H1 (cell line): Measurements from ENCODE around the gene RPS18.

Experiments
- ASH2L ChIP-seq: fragments of 200-600, 300-600 bp; sonication (generic); IDR thresholded peaks from one replicate; pipeline ENCODE4 v1.7.1; 2017; ENCODE audit warnings: low read length
- CEBPB ChIP-seq: IDR thresholded peaks from 2 replicates; pipeline ENCODE4 v1.6.1; 2012; ENCODE audit warnings: low read depth, low read length
- GABPA ChIP-seq: IDR thresholded peaks from 2 replicates; pipeline ENCODE4 v1.6.1; 2011; ENCODE audit warnings: mild to moderate bottlenecking, low read length, moderate library complexity, borderline replicate concordance; ENCODE audit not compliant: insufficient read depth
- JUND ChIP-seq: IDR thresholded peaks from 2 replicates; pipeline ENCODE4 v1.6.1; 2011; ENCODE audit warnings: mild to moderate bottlenecking, improper control_type of control experiment, low read length
- PHF8 ChIP-seq: fragments of 200-600 bp; sonication (generic); conservative IDR thresholded peaks from 2 replicates; pipeline ENCODE4 v1.7.1; 2012; ENCODE audit warnings: low read depth, mild to moderate bottlenecking, inconsistent platforms, low read length, moderate library complexity
- POLR2A ChIP-seq, 2 experiments: IDR thresholded peaks; 1 replicate in 1 of 2; 2 replicates in 1 of 2; pipeline ENCODE4 v1.6.1; 2011; ENCODE audit warnings: low read depth in 2 of 2, low read length in 2 of 2, mild to moderate bottlenecking in 2 of 2; ENCODE audit errors: control extremely low read depth in 1 of 2
- SIX5 ChIP-seq: IDR thresholded peaks from 2 replicates; pipeline ENCODE4 v1.6.1; 2011; ENCODE audit warnings: mild to moderate bottlenecking, low read depth, low read length
- SP1 ChIP-seq: IDR thresholded peaks from 2 replicates; pipeline ENCODE4 v1.6.1; 2011; ENCODE audit warnings: low read depth, low read length
- SUZ12 ChIP-seq: fragments of 200-600 bp; sonication (generic); IDR thresholded peaks from 2 replicates; pipeline ENCODE4 v1.6.1; 2012; ENCODE audit warnings: mild to moderate bottlenecking, inconsistent platforms, low read length, moderate library complexity, mixed read lengths
- TF ChIP-seq, protein P1 (sequence below): IDR thresholded peaks from 2 replicates; pipeline ENCODE4 v1.6.1; 2012; ENCODE audit warnings: inconsistent platforms
- TF ChIP-seq, protein P2 (sequence below), 3 experiments: IDR thresholded peaks; 1 replicate in 2 of 3; 2 replicates in 1 of 3; pipeline versions ENCODE4 v1.5.1 to v1.6.1; 2011; ENCODE audit warnings: low read length in 3 of 3, mild to moderate bottlenecking in 3 of 3, inconsistent platforms in 2 of 3, low read depth in 1 of 3, moderate library complexity in 1 of 3; ENCODE audit not compliant: insufficient read depth in 1 of 3; ENCODE audit errors: control extremely low read depth in 1 of 3
- TF ChIP-seq, protein P3 (sequence below): IDR thresholded peaks from 2 replicates; pipeline ENCODE4 v1.6.1; 2011; ENCODE audit warnings: low read length, improper control_type of control experiment

DNA sequence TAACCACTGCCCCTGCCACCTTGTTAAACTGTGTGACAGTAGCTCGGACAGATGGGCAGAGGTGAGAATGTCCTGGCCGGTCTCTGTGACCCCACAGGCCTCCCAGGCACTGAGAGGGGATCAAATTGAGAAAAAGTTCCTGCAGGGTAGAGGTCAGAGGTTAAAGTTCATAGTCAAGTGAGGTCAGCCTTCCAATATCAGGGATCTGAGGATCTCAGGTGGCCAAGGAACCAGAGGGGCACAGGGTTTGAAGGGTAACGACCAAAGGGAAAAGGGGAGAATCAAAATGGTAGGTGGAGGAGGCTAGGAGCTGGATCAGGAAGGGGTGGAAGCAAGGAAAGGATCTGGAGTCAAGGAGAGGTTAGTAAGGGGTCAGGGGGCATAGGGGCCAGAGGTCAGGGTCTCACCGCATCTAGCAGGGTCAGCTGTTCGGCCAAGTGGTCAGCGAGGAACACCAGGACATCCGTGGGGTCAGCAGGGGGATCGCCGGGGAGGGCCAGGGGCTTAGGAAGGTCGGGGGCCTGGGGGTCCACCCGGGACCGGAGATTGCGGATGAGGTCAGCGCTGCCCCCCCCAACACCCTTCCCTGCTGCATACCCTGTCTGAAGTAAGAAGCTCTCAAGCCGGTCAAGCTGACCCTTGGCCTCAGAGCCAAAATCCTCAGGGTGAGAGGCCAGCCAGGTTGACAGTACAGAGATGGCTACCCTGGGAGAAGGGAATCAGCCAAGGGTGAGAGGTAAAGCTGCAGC is 23.9 kb downstream of the RPS18 start:
- TF ChIP-seq POLR2A (IDR thresholded peaks at IDR 0.05; ENCODE audit: control extremely low read depth in 1 of 2, low read depth in 2 of 2, low read length in 2 of 2) (no peak), SUZ12 (no peak), PHF8 (no peak), JUND (no peak), GABPA (no peak), SIX5 (no peak), SP1 (no peak), CEBPB (no peak), ASH2L (no peak)
- TF ChIP-seq, protein P1, sequence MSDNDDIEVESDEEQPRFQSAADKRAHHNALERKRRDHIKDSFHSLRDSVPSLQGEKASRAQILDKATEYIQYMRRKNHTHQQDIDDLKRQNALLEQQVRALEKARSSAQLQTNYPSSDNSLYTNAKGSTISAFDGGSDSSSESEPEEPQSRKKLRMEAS = no peak
- TF ChIP-seq, protein P2, sequence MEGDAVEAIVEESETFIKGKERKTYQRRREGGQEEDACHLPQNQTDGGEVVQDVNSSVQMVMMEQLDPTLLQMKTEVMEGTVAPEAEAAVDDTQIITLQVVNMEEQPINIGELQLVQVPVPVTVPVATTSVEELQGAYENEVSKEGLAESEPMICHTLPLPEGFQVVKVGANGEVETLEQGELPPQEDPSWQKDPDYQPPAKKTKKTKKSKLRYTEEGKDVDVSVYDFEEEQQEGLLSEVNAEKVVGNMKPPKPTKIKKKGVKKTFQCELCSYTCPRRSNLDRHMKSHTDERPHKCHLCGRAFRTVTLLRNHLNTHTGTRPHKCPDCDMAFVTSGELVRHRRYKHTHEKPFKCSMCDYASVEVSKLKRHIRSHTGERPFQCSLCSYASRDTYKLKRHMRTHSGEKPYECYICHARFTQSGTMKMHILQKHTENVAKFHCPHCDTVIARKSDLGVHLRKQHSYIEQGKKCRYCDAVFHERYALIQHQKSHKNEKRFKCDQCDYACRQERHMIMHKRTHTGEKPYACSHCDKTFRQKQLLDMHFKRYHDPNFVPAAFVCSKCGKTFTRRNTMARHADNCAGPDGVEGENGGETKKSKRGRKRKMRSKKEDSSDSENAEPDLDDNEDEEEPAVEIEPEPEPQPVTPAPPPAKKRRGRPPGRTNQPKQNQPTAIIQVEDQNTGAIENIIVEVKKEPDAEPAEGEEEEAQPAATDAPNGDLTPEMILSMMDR (IDR thresholded peaks at IDR 0.05; ENCODE audit: control extremely low read depth in 1 of 3, insufficient read depth in 1 of 3, low read depth in 1 of 3, low read length in 3 of 3) = no peak
- TF ChIP-seq, protein P3, sequence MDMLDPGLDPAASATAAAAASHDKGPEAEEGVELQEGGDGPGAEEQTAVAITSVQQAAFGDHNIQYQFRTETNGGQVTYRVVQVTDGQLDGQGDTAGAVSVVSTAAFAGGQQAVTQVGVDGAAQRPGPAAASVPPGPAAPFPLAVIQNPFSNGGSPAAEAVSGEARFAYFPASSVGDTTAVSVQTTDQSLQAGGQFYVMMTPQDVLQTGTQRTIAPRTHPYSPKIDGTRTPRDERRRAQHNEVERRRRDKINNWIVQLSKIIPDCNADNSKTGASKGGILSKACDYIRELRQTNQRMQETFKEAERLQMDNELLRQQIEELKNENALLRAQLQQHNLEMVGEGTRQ = no peak
